ENCODE results near the gene DTNB.

GRCh38 chr2:25617948-25618646 is 55.3 kb downstream of the DTNB start:
- TF ChIP-seq, protein P1, sequence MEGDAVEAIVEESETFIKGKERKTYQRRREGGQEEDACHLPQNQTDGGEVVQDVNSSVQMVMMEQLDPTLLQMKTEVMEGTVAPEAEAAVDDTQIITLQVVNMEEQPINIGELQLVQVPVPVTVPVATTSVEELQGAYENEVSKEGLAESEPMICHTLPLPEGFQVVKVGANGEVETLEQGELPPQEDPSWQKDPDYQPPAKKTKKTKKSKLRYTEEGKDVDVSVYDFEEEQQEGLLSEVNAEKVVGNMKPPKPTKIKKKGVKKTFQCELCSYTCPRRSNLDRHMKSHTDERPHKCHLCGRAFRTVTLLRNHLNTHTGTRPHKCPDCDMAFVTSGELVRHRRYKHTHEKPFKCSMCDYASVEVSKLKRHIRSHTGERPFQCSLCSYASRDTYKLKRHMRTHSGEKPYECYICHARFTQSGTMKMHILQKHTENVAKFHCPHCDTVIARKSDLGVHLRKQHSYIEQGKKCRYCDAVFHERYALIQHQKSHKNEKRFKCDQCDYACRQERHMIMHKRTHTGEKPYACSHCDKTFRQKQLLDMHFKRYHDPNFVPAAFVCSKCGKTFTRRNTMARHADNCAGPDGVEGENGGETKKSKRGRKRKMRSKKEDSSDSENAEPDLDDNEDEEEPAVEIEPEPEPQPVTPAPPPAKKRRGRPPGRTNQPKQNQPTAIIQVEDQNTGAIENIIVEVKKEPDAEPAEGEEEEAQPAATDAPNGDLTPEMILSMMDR (conservative IDR thresholded peaks at IDR 0.05 in 1 of 2, IDR thresholded peaks at IDR 0.05 in 1 of 2; ENCODE audit: low read depth in 1 of 2, low read length in 2 of 2) = no peak
- no peak for TF ChIP-seq EZH2 (IDR thresholded peaks at IDR 0.05; ENCODE audit: low read length, missing control alignments)

Data from fibroblast of lung (primary cell).